H1 (cell line): ENCODE results near the gene OTUD5. TPM values are rescaled to one million over a fixed set of nuclear protein-coding genes. Genes with fewer than 3 reads are reported as not detected.

Experiments used
- CTCF ChIA-PET: fragments of 300-600 bp; sonication (Branson Sonifier 250); formaldehyde crosslinking; loops from one replicate; lab custom pipeline; 2021; ENCODE audit not compliant: partially characterized antibody; lab: Charles Lee
- POLR2A ChIA-PET: fragments of 300-600 bp; sonication (Branson Sonifier 250); formaldehyde crosslinking; loops from one replicate; lab custom pipeline; 2021; ENCODE audit warnings: inconsistent platforms; ENCODE audit not compliant: partially characterized antibody; lab: Charles Lee
- DNase-seq, 2 experiments: peaks; one replicate each; pipeline versions ENCODE4 v3.0.0 to v3.0.0-alpha.2; 2010 to 2022; ENCODE audit warnings: low spot score in 2 of 2, low read depth in 1 of 2, mixed read lengths in 1 of 2
- FAIRE-seq: peaks from 2 replicates; lab custom pipeline; 2011; peaks lifted over from hg19 to GRCh38; lab: Jason Lieb, UNC
- H2AFZ ChIP-seq: 2 replicates; pipeline ENCODE4 v1.8.1; 2012; ENCODE audit warnings: low read length, inconsistent platforms
- H2AK5ac ChIP-seq: 2 replicates; pipeline ENCODE4 v1.6.1; 2013; ENCODE audit warnings: low read depth, low read length
- H2BK120ac ChIP-seq: replicated peaks from 2 replicates; pipeline ENCODE3; 2013; ENCODE audit warnings: low read depth, low read length, inconsistent platforms
- H2BK12ac ChIP-seq: 2 replicates; pipeline ENCODE4 v1.6.1; 2013; ENCODE audit warnings: low read depth, low read length
- H2BK15ac ChIP-seq: 2 replicates; pipeline ENCODE4 v1.6.1; 2013; ENCODE audit warnings: low read length
- H2BK20ac ChIP-seq: 2 replicates; pipeline ENCODE4 v1.6.1; 2013; ENCODE audit warnings: low read length
- H2BK5ac ChIP-seq: 2 replicates; pipeline ENCODE4 v1.6.1; 2013; ENCODE audit warnings: low read depth, low read length
- H3K14ac ChIP-seq: 2 replicates; pipeline ENCODE4 v1.6.1; 2013; ENCODE audit warnings: inconsistent platforms; ENCODE audit not compliant: insufficient read length
- H3K18ac ChIP-seq: 2 replicates; pipeline ENCODE4 v1.6.1; 2013; ENCODE audit warnings: low read length; ENCODE audit errors: extremely low read depth
- H3K23ac ChIP-seq: 2 replicates; pipeline ENCODE4 v1.6.1; 2013; ENCODE audit warnings: inconsistent platforms; ENCODE audit not compliant: insufficient read length
- H3K23me2 ChIP-seq: 2 replicates; pipeline ENCODE4 v1.6.1; 2013; ENCODE audit warnings: low read depth, low read length
- H3K27ac ChIP-seq: 2 replicates; pipeline ENCODE4 v1.6.1; 2011; ENCODE audit warnings: low read depth, low read length, inconsistent platforms
- H3K27me3 ChIP-seq, 4 experiments: replicated peaks in 1 of 4; 1 replicate in 1 of 4; 2 replicates in 3 of 4; pipeline versions ENCODE4 v1.6.1 to v1.8.1; 2011 to 2013; ENCODE audit warnings: low read length in 3 of 4, mild to moderate bottlenecking in 3 of 4, inconsistent platforms in 2 of 4, mixed read lengths in 2 of 4, moderate library complexity in 1 of 4; ENCODE audit not compliant: control insufficient read depth in 3 of 4, insufficient read depth in 3 of 4; ENCODE audit errors: extremely low read depth in 1 of 4
- H3K36me3 ChIP-seq, 4 experiments: 2 replicates each; pipeline versions ENCODE4 v1.6.1 to v1.8.1; 2011 to 2013; ENCODE audit warnings: mild to moderate bottlenecking in 4 of 4, low read length in 3 of 4, moderate library complexity in 2 of 4, control low read depth in 1 of 4, inconsistent platforms in 1 of 4; ENCODE audit not compliant: insufficient read depth in 4 of 4, control insufficient read depth in 2 of 4
- H3K4ac ChIP-seq: replicated peaks from 2 replicates; pipeline ENCODE3; 2013; ENCODE audit warnings: low read length, low read depth, mixed read lengths, inconsistent platforms; ENCODE audit not compliant: insufficient read length
- H3K4me1 ChIP-seq, 4 experiments: replicated peaks in 1 of 4; 1 replicate in 1 of 4; 2 replicates in 3 of 4; pipeline versions ENCODE4 v1.6.1 to v1.8.1; 2011 to 2013; ENCODE audit warnings: low read length in 3 of 4, inconsistent platforms in 2 of 4, mixed read lengths in 1 of 4; ENCODE audit not compliant: insufficient read depth in 4 of 4, control insufficient read depth in 3 of 4
- H3K4me2 ChIP-seq, 2 experiments: 2 replicates each; pipeline versions ENCODE4 v1.6.1 to v1.8.1; 2011 to 2013; ENCODE audit warnings: low read depth in 2 of 2, low read length in 2 of 2, control low read depth in 1 of 2, inconsistent platforms in 1 of 2, mild to moderate bottlenecking in 1 of 2; ENCODE audit not compliant: insufficient read depth in 1 of 2
- H3K4me3 ChIP-seq, 4 experiments: fragments of 200-600, 300-600 bp in 1 of 4; sonication (generic), shearing (Covaris generic), sonication (Bioruptor Twin) in 1 of 4; 2 replicates each; pipeline versions ENCODE4 v1.5.1 to v1.8.1; 2011 to 2016; ENCODE audit warnings: low read length in 4 of 4, low read depth in 3 of 4, control low read depth in 2 of 4, inconsistent platforms in 2 of 4, mild to moderate bottlenecking in 2 of 4, mixed read lengths in 1 of 4, moderate library complexity in 1 of 4; ENCODE audit not compliant: insufficient read depth in 2 of 4; ENCODE audit errors: extremely low read depth in 1 of 4
- H3K56ac ChIP-seq: replicated peaks from 2 replicates; pipeline ENCODE3; 2013; ENCODE audit warnings: low read depth, mild to moderate bottlenecking, mixed read lengths, low read length, inconsistent platforms; ENCODE audit not compliant: insufficient read length
- H3K79me1 ChIP-seq: 2 replicates; pipeline ENCODE4 v1.6.1; 2013; ENCODE audit warnings: low read depth, low read length, control low read depth
- H3K79me2 ChIP-seq, 2 experiments: 2 replicates each; pipeline versions ENCODE4 v1.6.1 to v1.8.1; 2012 to 2013; ENCODE audit warnings: low read length in 2 of 2, mild to moderate bottlenecking in 2 of 2, inconsistent platforms in 1 of 2; ENCODE audit not compliant: insufficient read depth in 2 of 2, control insufficient read depth in 1 of 2
- H3K9ac ChIP-seq, 4 experiments: replicated peaks in 1 of 4; 1 replicate in 1 of 4; 2 replicates in 3 of 4; pipeline versions ENCODE4 v1.6.1 to v1.8.1; 2011 to 2013; ENCODE audit warnings: low read depth in 3 of 4, low read length in 3 of 4, control low read depth in 2 of 4, mild to moderate bottlenecking in 2 of 4, moderate library complexity in 2 of 4, inconsistent platforms in 1 of 4; ENCODE audit errors: extremely low read depth in 1 of 4
- H3K9me3 ChIP-seq, 2 experiments: 2 replicates each; pipeline versions ENCODE4 v1.6.1 to v1.8.1; 2012 to 2013; ENCODE audit warnings: mild to moderate bottlenecking in 2 of 2, moderate library complexity in 2 of 2, control low read depth in 1 of 2, inconsistent platforms in 1 of 2, low read depth in 1 of 2, low read length in 1 of 2, mixed read lengths in 1 of 2; ENCODE audit not compliant: insufficient read depth in 2 of 2
- H4K20me1 ChIP-seq, 2 experiments: replicated peaks in 1 of 2; 2 replicates each; pipeline versions ENCODE3 to v1.8.1; 2011 to 2013; ENCODE audit warnings: inconsistent platforms in 2 of 2, low read length in 2 of 2, mild to moderate bottlenecking in 1 of 2; ENCODE audit not compliant: insufficient read depth in 2 of 2, control insufficient read depth in 1 of 2
- H4K5ac ChIP-seq: 2 replicates; pipeline ENCODE4 v1.6.1; 2013; ENCODE audit warnings: low read length, low read depth, mixed read lengths, inconsistent platforms; ENCODE audit not compliant: insufficient read length
- H4K8ac ChIP-seq: 2 replicates; pipeline ENCODE4 v1.8.0; 2013; ENCODE audit warnings: mild to moderate bottlenecking, moderate library complexity, low read length, inconsistent platforms; ENCODE audit not compliant: insufficient read depth; ENCODE audit errors: extremely low read depth
- H4K91ac ChIP-seq: replicated peaks from 2 replicates; pipeline ENCODE3; 2013; ENCODE audit warnings: low read length, mixed read lengths, inconsistent platforms; ENCODE audit not compliant: insufficient read length
- CEBPB ChIP-seq: IDR thresholded peaks from 2 replicates; pipeline ENCODE4 v1.6.1; 2012; ENCODE audit warnings: low read depth, low read length
- CHD1 ChIP-seq: IDR thresholded peaks from 2 replicates; pipeline ENCODE4 v1.6.1; 2012; ENCODE audit warnings: low read depth, low read length, improper control_type of control experiment
- POLR2AphosphoS5 ChIP-seq: IDR thresholded peaks from 2 replicates; pipeline ENCODE4 v1.6.1; 2011; ENCODE audit warnings: low read depth, low read length
- RFX5 ChIP-seq: IDR thresholded peaks from 2 replicates; pipeline ENCODE4 v1.6.1; 2011; ENCODE audit warnings: low read depth, low read length, improper control_type of control experiment, borderline replicate concordance
- RXRA ChIP-seq: IDR thresholded peaks from 2 replicates; pipeline ENCODE4 v1.6.1; 2011; ENCODE audit warnings: low read depth, mild to moderate bottlenecking, low read length, moderate library complexity; ENCODE audit not compliant: insufficient read depth
- SAP30 ChIP-seq: fragments of 300-600 bp; sonication (generic); IDR thresholded peaks from 2 replicates; pipeline ENCODE4 v1.7.1; 2012; ENCODE audit warnings: low read length, moderate library complexity, mild to moderate bottlenecking, inconsistent platforms; ENCODE audit not compliant: insufficient read depth, insufficient replicate concordance
- SIX5 ChIP-seq: IDR thresholded peaks from 2 replicates; pipeline ENCODE4 v1.6.1; 2011; ENCODE audit warnings: mild to moderate bottlenecking, low read depth, low read length
- SRF ChIP-seq: IDR thresholded peaks from 2 replicates; pipeline ENCODE4 v1.6.1; 2011; ENCODE audit warnings: mild to moderate bottlenecking, low read depth, low read length, moderate library complexity
- TCF12 ChIP-seq: IDR thresholded peaks from 2 replicates; pipeline ENCODE4 v1.6.1; 2011; ENCODE audit warnings: low read depth, mild to moderate bottlenecking, low read length
- TEAD4 ChIP-seq: IDR thresholded peaks from 2 replicates; pipeline ENCODE4 v1.6.1; 2012; ENCODE audit warnings: low read depth, low read length, inconsistent platforms, mixed read lengths
- WGBS, 2 experiments: shearing (Covaris generic) in 1 of 2; methylation state at CpG; one replicate each; pipeline versions ENCODE4 v1.1.6 to v1.1.7; 2013 to 2015; ENCODE audit warnings: low lambda C conversion rate in 2 of 2, mixed read lengths in 2 of 2, inconsistent platforms in 1 of 2, low coverage in 1 of 2, missing lambda C conversion rate in 1 of 2; ENCODE audit not compliant: insufficient replicate concordance in 2 of 2, insufficient coverage in 1 of 2, insufficient read length in 1 of 2; ENCODE audit errors: extremely low coverage in 1 of 2, missing lambda C conversion rate in 1 of 2; 5-methylcytosine and 5-hydroxymethylcytosine counted together
- polyA plus RNA-seq, 7 experiments: library from polyadenylated mRNA; depleted of rRNA in 3 of 7; stranded (reverse) in 5 of 7; unstranded in 2 of 7; fragments of >200 nt in 5 of 7; fragments of 200-250 nt in 2 of 7; gene quantifications; 1 replicate in 5 of 7; 2 replicates in 1 of 7; 4 replicates in 1 of 7; pipeline versions ENCODE4 v1.2.1 to v1.2.3, GENCODE V29; 2011 to 2013; ENCODE audit warnings: missing spikeins in 2 of 7, mixed read lengths in 2 of 7
- total RNA-seq: library from RNA; stranded (reverse); fragmentation: NEBNext Ultra II Directional; extraction: Animal tissue kit (Norgen Biotek cat#: 25700); gene quantifications from 2 replicates; pipeline ENCODE4 v1.2.1, GENCODE V29; 2021

Gene OTUD5
- total and polyA plus RNA-seq, 2 of the 8 experiments (the other 6 are each of a cell fraction or from before 2014, with no cell fraction given): 46.3 to 53.5 TPM

DNA sequence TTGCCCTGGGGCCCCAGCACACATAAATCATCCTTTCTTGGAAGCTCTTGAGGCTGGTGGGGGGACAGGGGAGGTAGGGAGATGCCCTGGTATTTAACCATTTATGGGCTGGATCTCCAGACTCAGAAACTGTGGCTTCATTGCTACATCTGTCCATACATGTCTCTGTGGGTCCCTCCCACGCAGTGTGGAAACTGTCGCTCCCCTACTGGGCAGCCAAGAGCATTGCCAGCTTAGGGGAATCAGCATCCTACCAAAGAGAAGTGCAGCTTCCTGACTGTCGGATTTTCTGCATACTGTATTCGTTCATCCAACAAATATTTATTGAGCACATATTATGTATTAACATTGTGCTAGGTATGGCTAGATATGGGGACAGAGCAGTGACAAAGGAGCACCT is 41.0 kb upstream of the OTUD5 start:
- peaks cover 0 to 3% (median 0%) of the 10 kb centered on the region in 4 experiments; a peak in 1 of 7 replicates for H3K4me1 ChIP-seq
- H3K18ac ChIP-seq: no peak overlapping the region
- no peak overlapping the region for H3K9ac ChIP-seq
- H3K23me2 ChIP-seq: no peaks in the 10 kb centered on the region
- no peak overlapping the region for H3K4me3 ChIP-seq
- ChIA-PET POLR2A (interaction anchor here (1.1 kb wide), 1 partner anchor 20 kb away, joined by 3 read pairs; no protein-coding TSS in a partner anchor), CTCF (interaction anchor here (1.1 to 1.2 kb wide), 2 partner anchors 23 to 24 kb away, joined by 3 to 4 read pairs; no protein-coding TSS in a partner anchor)
- H3K4ac ChIP-seq: no peak overlapping the region
- H3K9me3 ChIP-seq: no peaks in the 10 kb centered on the region
- H2BK12ac ChIP-seq: no peak overlapping the region
- no peak overlapping the region for H3K27ac ChIP-seq
- no peak overlapping the region for H4K5ac ChIP-seq
- H3K79me2 ChIP-seq: peaks cover 3 to 15% of the 10 kb centered on the region in 2 experiments; a peak in 3 of 4 replicates
- no peak overlapping the region for H3K4me2 ChIP-seq
- H3K14ac ChIP-seq: no peak overlapping the region
- FAIRE-seq (no peak), DNase-seq (no peak)
- H3K79me1 ChIP-seq: no peaks in the 10 kb centered on the region
- H3K23ac ChIP-seq: no peak overlapping the region
- H2AFZ ChIP-seq: no peak overlapping the region
- H2AK5ac ChIP-seq: no peak overlapping the region
- no peak overlapping the region for H3K56ac ChIP-seq
- peaks cover 0 to 5% of the 10 kb centered on the region in 2 experiments for H4K20me1 ChIP-seq
- no peak overlapping the region for H2BK20ac ChIP-seq
- TF ChIP-seq CEBPB (no peak), SAP30 (no peak), TEAD4 (no peak), SIX5 (no peak), TCF12 (no peak), SRF (no peak), POLR2AphosphoS5 (no peak), RFX5 (no peak), CHD1 (no peak), RXRA (no peak)
- H2BK120ac ChIP-seq: no peak overlapping the region
- no peak overlapping the region for H4K91ac ChIP-seq
- no peaks in the 10 kb centered on the region for H3K27me3 ChIP-seq
- no peak overlapping the region for H4K8ac ChIP-seq
- H2BK15ac ChIP-seq: no peak overlapping the region
- no peak overlapping the region for H2BK5ac ChIP-seq
- peaks cover 2 to 40% (median 19%) of the 10 kb centered on the region in 4 experiments; a peak in 7 of 8 replicates for H3K36me3 ChIP-seq
- 90% methylated on average over 2 of the region's 4 CpGs; no CpG with 5 or more reads in 1 of the 2 experiments for WGBS, 2 experiments
